Sigmoid colon (tissue), 7 donors: ENCODE data around the gene CACNA1C. TPM values are rescaled to one million over a fixed set of nuclear protein-coding genes. Genes with fewer than 3 reads are reported as not detected.

Source experiments
- DNase-seq: peaks from one replicate; pipeline ENCODE4 v3.0.0-alpha.2; 2019
- H3K27ac ChIP-seq, 4 donors: fragments of 200-600 bp; sonication (generic); one replicate each; pipeline ENCODE4 v1.5.1; 2016 to 2019; ENCODE audit warnings: mild to moderate bottlenecking in 1 of 4
- H3K27me3 ChIP-seq, 3 donors: fragments of 200-600 bp; sonication (generic); one replicate each; pipeline ENCODE4 v1.5.1; 2019; ENCODE audit warnings: mild to moderate bottlenecking in 1 of 3
- H3K36me3 ChIP-seq, 4 donors: fragments of 200-600 bp; sonication (generic); one replicate each; pipeline ENCODE4 v1.5.1; 2016 to 2019
- H3K4me1 ChIP-seq, 4 donors: fragments of 200-600 bp; sonication (generic); one replicate each; pipeline ENCODE4 v1.5.1; 2017 to 2019
- H3K4me3 ChIP-seq, 4 donors: fragments of 200-600 bp; sonication (generic); one replicate each; pipeline ENCODE4 v1.5.1; 2017 to 2019; ENCODE audit warnings: mild to moderate bottlenecking in 2 of 4, moderate library complexity in 1 of 4
- H3K9me3 ChIP-seq, 4 donors: fragments of 200-600 bp in 3 of 4; sonication (generic) in 3 of 4; one replicate each; pipeline versions ENCODE4 v1.5.1 to v1.6.1; 2013 to 2019
- EP300 ChIP-seq, 4 donors: sonication (generic); formaldehyde crosslinking; IDR thresholded peaks; one replicate each; pipeline ENCODE4 v1.6.1; 2017; ENCODE audit warnings: antibody characterized with exemption in 4 of 4
- POLR2A ChIP-seq, 2 donors: fragments of 450-650 bp; IDR thresholded peaks; one replicate each; pipeline ENCODE4 v1.6.1; 2016; ENCODE audit warnings: antibody characterized with exemption in 2 of 2, mild to moderate bottlenecking in 2 of 2, moderate library complexity in 2 of 2
- POLR2AphosphoS5 ChIP-seq, 4 donors: sonication (generic); formaldehyde crosslinking; IDR thresholded peaks; one replicate each; pipeline ENCODE4 v1.6.1; 2017; ENCODE audit warnings: antibody characterized with exemption in 4 of 4
- WGBS, 2 donors: extraction: QIAGEN DNeasy Blood & Tissue Kit; methylation state at CpG; one replicate each; pipeline ENCODE4 v1.1.7; 2013; 5-methylcytosine and 5-hydroxymethylcytosine counted together
- intact Hi-C: fragments of 100-400 bp; cut with DNase I; formaldehyde crosslinking; loops from one replicate; pipeline ENCODE4 v1.15.1; 2023
- polyA plus RNA-seq, 3 donors: library from polyadenylated mRNA; stranded (reverse); fragments of 200-250 nt; gene quantifications; one replicate each; pipeline ENCODE4 v1.2.3, GENCODE V29; 2013
- total RNA-seq, 4 donors: library from RNA; depleted of rRNA; stranded (reverse); fragments of >200 nt; gene quantifications; one replicate each; pipeline ENCODE4 v1.1.0, GENCODE V29; 2016
- TF ChIP-seq, protein P1 (sequence below), 4 experiments: fragments of 450-650 bp in 3 of 4; fragments of 200-600 bp in 1 of 4; IDR thresholded peaks; one replicate each; pipeline ENCODE4 v1.5.1; 2016 to 2019; ENCODE audit warnings: antibody characterized with exemption in 4 of 4, mild to moderate bottlenecking in 3 of 4, moderate library complexity in 2 of 4
- donor health status: healthy with polysubstance abuse.
- donor health status: Bipolar disorder and iron deficiency.
- donor health status: healthy.

CACNA1C gene
- total and polyA plus RNA-seq, 7 donors: 0.46 to 213 (median 62.0) TPM

DNA sequence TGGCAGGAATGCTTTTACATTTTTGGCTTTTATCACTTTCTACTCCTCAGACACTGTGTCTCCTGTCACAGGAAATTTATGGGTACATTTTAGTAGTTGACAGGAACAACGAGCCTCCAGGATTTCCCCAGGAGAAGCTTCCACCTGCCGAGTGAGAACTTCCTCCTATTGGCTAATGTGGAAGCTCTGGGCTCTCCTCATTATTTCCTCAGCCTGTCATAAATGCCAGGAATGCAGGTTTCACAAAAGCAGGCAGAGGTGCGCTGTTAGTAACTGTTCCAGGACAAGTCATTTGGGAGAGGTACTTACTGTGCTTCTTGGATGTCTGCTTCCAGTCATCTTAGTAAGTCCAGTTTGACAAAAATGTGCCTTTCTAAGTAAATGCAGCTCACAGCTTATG lies 29.4 kb upstream of the CACNA1C start:
- Histone ChIP-seq H3K4me1 (peaks cover 0 to 49% (median 37%) of the 10 kb centered on the region in 4 donors), H3K9me3 (no peaks in the 10 kb centered on the region), H3K36me3 (no peaks in the 10 kb centered on the region), H3K4me3 (no peak overlapping the region), H3K27me3 (no peaks in the 10 kb centered on the region), H3K27ac (peak overlapping the region in 2 of 4 donors; percentile 30 to 87)
- DNase-seq: no peak
- intact Hi-C loops: no loop called here
- TF ChIP-seq EP300 (IDR thresholded peaks at IDR 0.05) (no peak), POLR2AphosphoS5 (IDR thresholded peaks at IDR 0.05) (no peak), POLR2A (IDR thresholded peaks at IDR 0.05) (no peak)
- TF ChIP-seq, protein P1, sequence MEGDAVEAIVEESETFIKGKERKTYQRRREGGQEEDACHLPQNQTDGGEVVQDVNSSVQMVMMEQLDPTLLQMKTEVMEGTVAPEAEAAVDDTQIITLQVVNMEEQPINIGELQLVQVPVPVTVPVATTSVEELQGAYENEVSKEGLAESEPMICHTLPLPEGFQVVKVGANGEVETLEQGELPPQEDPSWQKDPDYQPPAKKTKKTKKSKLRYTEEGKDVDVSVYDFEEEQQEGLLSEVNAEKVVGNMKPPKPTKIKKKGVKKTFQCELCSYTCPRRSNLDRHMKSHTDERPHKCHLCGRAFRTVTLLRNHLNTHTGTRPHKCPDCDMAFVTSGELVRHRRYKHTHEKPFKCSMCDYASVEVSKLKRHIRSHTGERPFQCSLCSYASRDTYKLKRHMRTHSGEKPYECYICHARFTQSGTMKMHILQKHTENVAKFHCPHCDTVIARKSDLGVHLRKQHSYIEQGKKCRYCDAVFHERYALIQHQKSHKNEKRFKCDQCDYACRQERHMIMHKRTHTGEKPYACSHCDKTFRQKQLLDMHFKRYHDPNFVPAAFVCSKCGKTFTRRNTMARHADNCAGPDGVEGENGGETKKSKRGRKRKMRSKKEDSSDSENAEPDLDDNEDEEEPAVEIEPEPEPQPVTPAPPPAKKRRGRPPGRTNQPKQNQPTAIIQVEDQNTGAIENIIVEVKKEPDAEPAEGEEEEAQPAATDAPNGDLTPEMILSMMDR (IDR thresholded peaks at IDR 0.05): no peak
- 13 to 31% methylated on average over 3 of the region's 3 CpGs for WGBS, 2 donors

GRCh38 chr12:2027351-2027750 lies 25.4 kb upstream of the CACNA1C start:
- Histone ChIP-seq H3K4me3 (no peak overlapping the region), H3K9me3 (no peaks in the 10 kb centered on the region), H3K36me3 (no peaks in the 10 kb centered on the region), H3K4me1 (peaks cover 0 to 82% (median 66%) of the 10 kb centered on the region in 4 donors), H3K27me3 (no peaks in the 10 kb centered on the region), H3K27ac (peak overlapping the region in 3 of 4 donors; percentile 77 to 87 (median 77))
- intact Hi-C loops: no loop called here
- DNase-seq: no peak
- 76 to 89% methylated on average over 4 of the region's 4 CpGs for WGBS, 2 donors
- TF ChIP-seq POLR2AphosphoS5 (IDR thresholded peaks at IDR 0.05) (peak in 3 of 4 donors; percentile 74 to 84 (median 81)), POLR2A (IDR thresholded peaks at IDR 0.05) (no peak), EP300 (IDR thresholded peaks at IDR 0.05) (peak in 2 of 4 donors; percentile 32 to 84)
- TF ChIP-seq, protein P1 (IDR thresholded peaks at IDR 0.05): no peak

- Histone ChIP-seq H3K4me3 (no peak overlapping the region), H3K27me3 (no peaks in the 10 kb centered on the region), H3K27ac (peak overlapping the region in 3 of 4 donors; percentile 77 to 87 (median 77)), H3K36me3 (no peaks in the 10 kb centered on the region), H3K4me1 (peaks cover 0 to 95% (median 85%) of the 10 kb centered on the region in 4 donors), H3K9me3 (no peaks in the 10 kb centered on the region)
- no peak for DNase-seq
- intact Hi-C loops: loop anchor here (5.0 kb wide), 3 partner anchors 53 to 368 kb away; no protein-coding TSS in a partner anchor
- WGBS, 2 donors: 93% methylated on average over 3 of the region's 3 CpGs
- no peak for TF ChIP-seq POLR2A (IDR thresholded peaks at IDR 0.05)
- TF ChIP-seq EP300 (IDR thresholded peaks at IDR 0.05): no peak
- TF ChIP-seq, protein P1 (IDR thresholded peaks at IDR 0.05): no peak
- no peak for TF ChIP-seq POLR2AphosphoS5 (IDR thresholded peaks at IDR 0.05)
These were observed 22.9 kb upstream of the CACNA1C start for GRCh38 chr12:2029851-2030250.

DNA sequence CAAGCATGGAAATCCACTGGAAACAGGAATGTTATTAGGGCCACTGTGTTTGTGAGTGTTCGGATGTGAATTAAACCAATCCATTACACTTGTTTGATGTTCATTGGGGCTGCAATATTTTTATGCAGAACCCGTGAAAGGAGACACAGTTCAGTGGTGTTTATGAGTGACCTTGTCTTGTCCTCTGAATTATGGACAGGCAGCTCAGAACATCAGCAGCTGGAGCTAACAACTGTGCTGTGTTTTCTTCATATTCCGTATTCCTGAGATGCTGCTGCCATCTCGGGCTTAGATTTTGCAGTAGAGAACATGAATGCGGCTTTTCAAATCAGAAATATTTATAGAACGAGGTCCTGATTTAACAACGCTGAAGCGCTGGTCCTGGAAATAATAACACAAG lies 20.3 kb upstream of the CACNA1C start:
- TF ChIP-seq POLR2AphosphoS5 (IDR thresholded peaks at IDR 0.05) (peak in 1 of 4 donors; percentile 17), EP300 (IDR thresholded peaks at IDR 0.05) (no peak)
- no peaks in the 10 kb centered on the region for H3K9me3 ChIP-seq
- H3K4me3 ChIP-seq: no peak overlapping the region
- no peaks in the 10 kb centered on the region for H3K27me3 ChIP-seq
- H3K4me1 ChIP-seq: peaks cover 0 to 88% (median 73%) of the 10 kb centered on the region in 4 donors
- peak overlapping the region in 3 of 4 donors; percentile 77 to 87 (median 77) for H3K27ac ChIP-seq
- 79 to 82% methylated on average over 8 of the region's 8 CpGs for WGBS, 2 donors
- no peaks in the 10 kb centered on the region for H3K36me3 ChIP-seq
- intact Hi-C loops: loop anchor here (5.0 kb wide), 3 partner anchors 55 to 370 kb away; no protein-coding TSS in a partner anchor
- DNase-seq: no peak

GRCh38 chr12:2034633-2035430 lies 18.0 kb upstream of the CACNA1C start:
- no peaks in the 10 kb centered on the region for H3K9me3 ChIP-seq
- 10 to 11% methylated on average over 47 of the region's 47 CpGs for WGBS, 2 donors
- TF ChIP-seq, protein P1 (IDR thresholded peaks at IDR 0.05): peak; percentile 64 to 94 (median 72)
- TF ChIP-seq EP300 (IDR thresholded peaks at IDR 0.05) (no peak), POLR2AphosphoS5 (IDR thresholded peaks at IDR 0.05) (peak in 3 of 4 donors; percentile 29 to 40 (median 33))
- H3K36me3 ChIP-seq: no peaks in the 10 kb centered on the region
- peak; percentile 94 for DNase-seq
- H3K27ac ChIP-seq: peak overlapping the region in 3 of 4 donors; percentile 77 to 87 (median 77)
- intact Hi-C loops: loop anchor here (1.0 to 5.0 kb wide), 5 partner anchors 58 to 383 kb away; no protein-coding TSS in a partner anchor
- H3K27me3 ChIP-seq: no peaks in the 10 kb centered on the region
- peak overlapping the region; percentile 3 to 41 (median 33) for H3K4me3 ChIP-seq
- peaks cover 0 to 74% (median 62%) of the 10 kb centered on the region in 4 donors for H3K4me1 ChIP-seq
